Smooth muscle cell (in vitro differentiated cells): Measurements from ENCODE around the gene GAPDHS. TPM values are rescaled to one million over a fixed set of nuclear protein-coding genes. Genes with fewer than 3 reads are reported as not detected.

Source experiments
- DNase-seq: peaks from one replicate; lab custom pipeline; 2025; ENCODE audit not compliant: unreplicated experiment; lab: John Stamatoyannopoulos, UW
- H2AFZ ChIP-seq: fragments of 200-600 bp; sonication (generic); 2 replicates; pipeline ENCODE4 v1.6.0; 2016; ENCODE audit warnings: antibody characterized with exemption, low read depth, mild to moderate bottlenecking
- H3F3A ChIP-seq: fragments of 200-600 bp; sonication (generic); 2 replicates; pipeline ENCODE4 v1.6.0; 2017; ENCODE audit warnings: antibody characterized with exemption, low read depth
- H3K27ac ChIP-seq: fragments of 200-600 bp; sonication (generic); 2 replicates; pipeline ENCODE4 v1.5.1; 2016; ENCODE audit warnings: low read depth, mild to moderate bottlenecking
- H3K27me3 ChIP-seq: fragments of 200-600 bp; sonication (generic); 2 replicates; pipeline ENCODE4 v1.6.1; 2016; ENCODE audit warnings: low read depth, mild to moderate bottlenecking
- H3K36me3 ChIP-seq: fragments of 200-600 bp; sonication (generic); 2 replicates; pipeline ENCODE4 v1.5.1; 2016; ENCODE audit warnings: low read depth
- H3K4me1 ChIP-seq: fragments of 200-600 bp; sonication (generic); 2 replicates; pipeline ENCODE4 v1.5.1; 2016; ENCODE audit warnings: low read depth
- H3K4me2 ChIP-seq: fragments of 200-600 bp; sonication (generic); 2 replicates; pipeline ENCODE4 v1.6.0; 2016; ENCODE audit warnings: mild to moderate bottlenecking
- H3K4me3 ChIP-seq: fragments of 200-600 bp; sonication (generic); 2 replicates; pipeline ENCODE4 v1.5.1; 2016; ENCODE audit warnings: mild to moderate bottlenecking
- H3K79me2 ChIP-seq: fragments of 200-600 bp; sonication (generic); 2 replicates; pipeline ENCODE4 v1.6.0; 2016; ENCODE audit warnings: low read depth, mild to moderate bottlenecking
- H3K9ac ChIP-seq: fragments of 200-600 bp; sonication (generic); 2 replicates; pipeline ENCODE4 v1.6.0; 2016; ENCODE audit warnings: low read depth
- H3K9me3 ChIP-seq: fragments of 200-600 bp; sonication (generic); replicated peaks from 2 replicates; pipeline ENCODE4 v1.5.1; 2016; ENCODE audit warnings: low read depth
- H4K20me1 ChIP-seq: fragments of 200-600 bp; sonication (generic); 2 replicates; pipeline ENCODE4 v1.6.0; 2016; ENCODE audit warnings: low read depth
- WGBS: methylation state at CpG from one replicate; pipeline ENCODE4 v1.1.7; 2016; ENCODE audit warnings: low lambda C conversion rate; 5-methylcytosine and 5-hydroxymethylcytosine counted together
- polyA plus RNA-seq: library from polyadenylated mRNA; unstranded; fragments of >200 nt; fragmentation: Nextera tagmentation; extraction: Ambion mirVana; gene quantifications from 2 replicates; pipeline ENCODE4 v1.2.1, GENCODE V29; 2016
- total RNA-seq: library from RNA; depleted of rRNA; stranded (reverse); fragments of >200 nt; gene quantifications from 2 replicates; pipeline ENCODE4 v1.2.3, GENCODE V29; 2014
- TF ChIP-seq, protein P1 (sequence below): fragments of 200-600 bp; sonication (generic); IDR thresholded peaks from 2 replicates; pipeline ENCODE4 v1.5.1; 2017; ENCODE audit warnings: borderline replicate concordance, mild to moderate bottlenecking, antibody characterized with exemption; ENCODE audit not compliant: insufficient read depth, poor library complexity, severe bottlenecking

Gene GAPDHS
- total and polyA plus RNA-seq, 2 experiments from 2014 or later: 0.16 TPM; not detected in 1

DNA sequence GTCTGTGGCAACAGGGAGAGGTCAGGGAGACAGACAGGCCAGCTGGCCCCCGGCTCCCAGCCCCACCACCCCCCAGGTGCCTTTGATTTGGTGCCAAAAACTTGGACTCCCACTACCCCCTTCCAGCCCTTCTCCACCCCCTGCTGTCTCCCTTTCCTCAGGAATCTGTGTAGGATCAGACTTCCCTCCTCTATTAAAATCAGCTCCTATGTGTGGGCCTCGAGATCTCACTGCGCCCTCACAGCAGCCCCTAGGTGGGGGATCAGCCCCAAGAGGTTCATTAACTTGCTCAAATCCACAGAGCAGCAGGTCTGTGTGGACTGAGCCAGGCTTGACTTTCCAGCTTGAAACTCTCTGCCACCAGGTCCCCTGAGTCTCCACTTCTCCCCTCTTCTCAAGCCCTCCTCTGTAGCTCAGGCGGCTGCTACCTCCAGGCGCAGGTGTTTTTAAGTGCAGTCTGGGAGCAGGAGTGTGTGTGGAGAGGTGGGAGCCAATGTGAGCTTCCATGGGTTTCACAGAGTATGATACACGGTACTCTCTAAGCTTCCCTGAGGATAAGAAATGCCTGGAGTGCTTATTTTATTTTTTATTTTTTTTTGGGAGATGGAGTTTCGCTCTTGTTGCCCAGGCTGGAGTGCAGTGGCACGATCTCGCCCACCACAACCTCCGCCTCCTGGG, 1.7 kb downstream of the GAPDHS start:
- Histone ChIP-seq H3K79me2 (no peaks in the 10 kb centered on the region), H3K27me3 (no peaks in the 10 kb centered on the region), H3K36me3 (no peaks in the 10 kb centered on the region), H3F3A (no peaks in the 10 kb centered on the region), H3K9me3 (no peaks in the 10 kb centered on the region), H3K27ac (no peak overlapping the region), H3K9ac (no peak overlapping the region), H3K4me2 (no peak overlapping the region), H4K20me1 (no peaks in the 10 kb centered on the region), H3K4me3 (no peak overlapping the region), H3K4me1 (peaks cover 4% of the 10 kb centered on the region), H2AFZ (no peak overlapping the region)
- WGBS: 85% methylated on average over 10 of the region's 10 CpGs
- DNase-seq: no peak
- TF ChIP-seq, protein P1, sequence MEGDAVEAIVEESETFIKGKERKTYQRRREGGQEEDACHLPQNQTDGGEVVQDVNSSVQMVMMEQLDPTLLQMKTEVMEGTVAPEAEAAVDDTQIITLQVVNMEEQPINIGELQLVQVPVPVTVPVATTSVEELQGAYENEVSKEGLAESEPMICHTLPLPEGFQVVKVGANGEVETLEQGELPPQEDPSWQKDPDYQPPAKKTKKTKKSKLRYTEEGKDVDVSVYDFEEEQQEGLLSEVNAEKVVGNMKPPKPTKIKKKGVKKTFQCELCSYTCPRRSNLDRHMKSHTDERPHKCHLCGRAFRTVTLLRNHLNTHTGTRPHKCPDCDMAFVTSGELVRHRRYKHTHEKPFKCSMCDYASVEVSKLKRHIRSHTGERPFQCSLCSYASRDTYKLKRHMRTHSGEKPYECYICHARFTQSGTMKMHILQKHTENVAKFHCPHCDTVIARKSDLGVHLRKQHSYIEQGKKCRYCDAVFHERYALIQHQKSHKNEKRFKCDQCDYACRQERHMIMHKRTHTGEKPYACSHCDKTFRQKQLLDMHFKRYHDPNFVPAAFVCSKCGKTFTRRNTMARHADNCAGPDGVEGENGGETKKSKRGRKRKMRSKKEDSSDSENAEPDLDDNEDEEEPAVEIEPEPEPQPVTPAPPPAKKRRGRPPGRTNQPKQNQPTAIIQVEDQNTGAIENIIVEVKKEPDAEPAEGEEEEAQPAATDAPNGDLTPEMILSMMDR: no peak

DNA sequence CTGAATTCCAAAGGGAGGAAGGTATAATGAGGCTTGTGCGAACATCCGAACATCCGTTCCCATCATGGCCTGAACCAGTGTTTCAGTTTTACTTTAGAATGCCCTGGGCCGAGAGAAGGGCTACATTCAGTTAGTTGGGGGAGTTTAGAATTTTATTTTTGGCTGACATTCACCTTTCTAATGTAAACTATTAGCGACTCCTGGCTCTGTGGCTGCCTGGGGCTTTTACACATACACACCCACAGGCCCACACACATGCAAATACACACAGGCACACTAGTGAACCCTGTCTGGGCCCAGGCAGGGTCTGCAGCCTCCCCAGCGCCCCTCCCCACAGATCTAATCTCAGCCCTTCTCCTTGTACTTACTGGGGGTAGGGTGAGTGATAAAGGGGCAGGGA, 6.1 kb downstream of the GAPDHS start:
- no peaks in the 10 kb centered on the region for H3K36me3 ChIP-seq
- H2AFZ ChIP-seq: no peak overlapping the region
- H3F3A ChIP-seq: no peaks in the 10 kb centered on the region
- H3K27me3 ChIP-seq: no peaks in the 10 kb centered on the region
- no peaks in the 10 kb centered on the region for H4K20me1 ChIP-seq
- no peaks in the 10 kb centered on the region for H3K9me3 ChIP-seq
- DNase-seq: no peak
- no peak overlapping the region for H3K4me3 ChIP-seq
- peaks cover 1% of the 10 kb centered on the region for H3K4me1 ChIP-seq
- H3K4me2 ChIP-seq: no peak overlapping the region
- no peak overlapping the region for H3K27ac ChIP-seq
- H3K79me2 ChIP-seq: no peaks in the 10 kb centered on the region
- TF ChIP-seq, protein P1: no peak
- H3K9ac ChIP-seq: no peak overlapping the region
- WGBS: 96% methylated on average over 6 of the region's 6 CpGs

DNA sequence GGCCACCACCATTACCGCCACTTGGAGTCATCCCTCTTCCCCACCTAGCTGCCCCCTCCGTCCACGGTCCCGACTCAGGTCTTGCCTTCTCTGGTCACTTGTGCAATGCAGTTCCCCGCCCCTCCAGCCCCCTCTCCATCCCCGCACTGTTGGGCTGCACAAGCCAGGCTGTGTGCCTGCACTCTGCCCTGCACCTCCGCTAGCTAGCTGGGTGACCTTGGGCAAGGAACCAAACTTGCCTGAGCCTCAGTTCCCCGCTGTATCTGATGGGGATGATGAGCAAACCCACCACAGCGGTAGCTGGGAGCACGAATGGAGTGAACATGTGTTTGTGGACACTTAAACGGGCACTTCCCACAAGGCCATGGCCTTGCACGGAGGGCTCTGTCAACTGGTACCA, 6.6 kb downstream of the GAPDHS start:
- H3K9ac ChIP-seq: no peak overlapping the region

More for the DNA sequence above, 6.6 kb downstream of the GAPDHS start:
- 96% methylated on average over 12 of the region's 12 CpGs for WGBS
- Histone ChIP-seq H3K27ac (no peak overlapping the region), H3F3A (no peaks in the 10 kb centered on the region), H3K27me3 (no peaks in the 10 kb centered on the region), H3K79me2 (no peaks in the 10 kb centered on the region), H3K36me3 (no peaks in the 10 kb centered on the region), H3K4me2 (no peak overlapping the region), H4K20me1 (no peaks in the 10 kb centered on the region), H3K9me3 (no peaks in the 10 kb centered on the region), H3K4me1 (peaks cover 7% of the 10 kb centered on the region), H2AFZ (no peak overlapping the region), H3K4me3 (no peak overlapping the region)
- TF ChIP-seq, protein P1: no peak
- no peak for DNase-seq
